HG02763 (cell line): ENCODE measurements around the gene RBM4.
"Not testable (repeated sequence)": the region's sequence is repeated elsewhere in the genome, so short reads cannot be mapped to it uniquely, and the experiment has no call there.

Experiments
- ATAC-seq: cut with Tn5 transposase; IDR thresholded peaks from one replicate; pipeline ENCODE4 v1.9.1; 2021; ENCODE audit warnings: mild to moderate bottlenecking, moderate library complexity; ENCODE audit not compliant: unreplicated experiment

The RBM4 gene

DNA sequence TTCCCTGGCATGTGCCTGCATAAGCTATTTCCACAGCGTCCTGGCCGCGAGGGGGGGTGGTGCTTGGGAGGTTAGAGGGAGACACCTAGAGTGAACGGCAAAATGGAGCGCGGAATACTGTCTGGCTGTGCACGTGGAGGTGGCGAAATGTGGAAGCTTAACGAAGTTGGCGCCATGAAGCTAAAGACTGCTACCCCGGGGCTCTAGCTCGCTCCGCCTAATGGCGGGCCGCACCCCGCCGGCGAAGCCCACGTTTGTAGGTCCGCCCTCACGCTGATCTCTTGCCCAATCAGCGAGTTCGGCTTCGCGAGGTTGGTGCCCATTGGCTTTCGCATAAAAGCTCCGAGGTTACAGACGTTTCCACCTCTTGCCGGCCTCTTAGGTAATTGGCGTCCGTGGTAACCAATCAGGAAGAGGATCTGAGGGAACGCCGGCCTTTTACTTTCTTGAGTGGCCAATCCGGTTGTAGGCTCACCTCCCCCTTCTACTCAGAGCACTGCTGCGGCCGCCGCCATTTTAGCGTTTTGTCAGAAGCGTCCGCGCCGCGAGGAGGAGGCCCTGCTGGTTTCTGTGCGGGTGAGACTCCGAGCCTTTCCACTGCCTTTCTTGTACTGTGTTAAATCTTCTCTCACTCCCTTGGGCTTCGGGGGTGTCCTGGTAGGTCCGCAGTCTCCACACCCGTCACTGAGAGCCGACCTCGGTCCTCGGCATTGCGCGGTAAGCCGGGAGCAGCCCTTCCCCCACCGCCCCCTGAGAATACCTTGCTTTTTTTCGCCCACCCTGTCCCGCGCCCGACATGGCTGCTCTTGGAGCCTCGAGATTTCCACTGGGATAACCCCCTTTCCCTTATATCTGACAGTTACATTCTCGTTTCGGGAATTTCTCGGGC is at the start of gene RBM4:
Gene RBM4, plus strand, starts transcription at position 527 of the 889 bp plus-strand sequence. CDS start 1,009 bp downstream, outside the sequence.
- ATAC-seq, result peak; percentile 92

DNA sequence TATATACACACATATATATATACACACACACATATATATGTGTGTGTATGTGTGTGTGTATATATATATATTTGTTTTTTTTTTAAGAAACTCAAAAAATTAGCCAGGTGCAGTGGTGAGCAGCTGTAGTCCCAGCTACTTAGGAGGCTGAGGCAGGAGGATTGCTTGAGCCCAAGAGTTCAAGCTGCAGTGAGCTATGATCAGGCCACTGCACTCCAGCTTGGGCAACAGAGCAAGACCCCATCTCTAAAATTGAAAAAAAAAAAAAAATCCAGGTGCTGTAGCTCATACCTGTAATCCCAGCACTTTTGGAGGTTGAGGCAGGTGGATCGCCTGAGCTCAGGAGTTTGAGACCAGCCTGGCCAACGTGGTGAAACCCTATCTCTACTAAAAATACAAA is 49.2 kb upstream of the RBM4 start:
- not testable (repeated sequence) for ATAC-seq

- ATAC-seq, result no peak
These were observed 48.4 kb upstream of the RBM4 start for GRCh38 chr11:66589996-66590675.

- no peak for ATAC-seq
These were observed 47.3 kb upstream of the RBM4 start for GRCh38 chr11:66591175-66591574.

GRCh38 chr11:66592457-66593302 is 45.8 kb upstream of the RBM4 start, which contains the start of the genes CCDC87 and CCS:
Gene CCDC87, minus strand, starts transcription at chr11:66593063. Its CDS starts 48 bp downstream, at chr11:66593015.
Gene CCS, plus strand, starts transcription at chr11:66593185. Its CDS starts 77 bp downstream, at chr11:66593262.
- peak; percentile 95 for ATAC-seq

- ATAC-seq, result peak; percentile 13
These were observed 45.2 kb upstream of the RBM4 start for GRCh38 chr11:66593303-66593635.

GRCh38 chr11:66593650-66594049 is 44.9 kb upstream of the RBM4 start:
- ATAC-seq, result no peak

DNA sequence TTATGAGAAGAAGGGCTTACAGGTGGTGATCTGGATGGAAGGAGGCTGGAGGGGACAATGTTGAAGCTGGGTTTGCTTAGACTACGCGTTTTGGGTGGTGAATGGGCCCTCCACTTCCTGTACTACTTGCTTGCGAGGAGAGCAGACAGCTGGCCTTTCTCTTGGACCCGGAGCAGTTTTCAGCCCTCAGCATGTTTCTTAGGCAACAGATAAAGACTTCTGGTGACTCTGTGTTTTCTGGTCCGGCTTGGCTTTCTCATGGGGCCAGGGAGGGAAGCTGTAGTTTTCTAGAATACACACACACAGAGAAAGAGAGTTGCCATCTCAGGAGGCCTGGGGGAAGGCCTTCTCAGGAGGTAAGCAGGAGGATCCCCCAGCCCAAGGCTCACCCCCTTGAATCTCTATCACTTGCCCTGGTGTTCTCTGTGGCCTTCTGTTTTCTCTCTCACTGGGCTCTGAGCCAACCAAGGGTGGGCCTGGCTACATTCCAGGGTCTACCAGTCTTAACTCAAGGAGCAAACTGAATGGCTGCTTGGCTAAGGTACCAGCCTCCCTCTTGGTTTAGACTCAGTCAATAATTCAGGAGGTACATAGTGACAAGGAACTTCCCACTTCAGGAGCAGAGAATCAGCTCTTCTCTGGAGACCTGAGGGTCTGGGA is 43.1 kb upstream of the RBM4 start:
- ATAC-seq, result no peak

DNA sequence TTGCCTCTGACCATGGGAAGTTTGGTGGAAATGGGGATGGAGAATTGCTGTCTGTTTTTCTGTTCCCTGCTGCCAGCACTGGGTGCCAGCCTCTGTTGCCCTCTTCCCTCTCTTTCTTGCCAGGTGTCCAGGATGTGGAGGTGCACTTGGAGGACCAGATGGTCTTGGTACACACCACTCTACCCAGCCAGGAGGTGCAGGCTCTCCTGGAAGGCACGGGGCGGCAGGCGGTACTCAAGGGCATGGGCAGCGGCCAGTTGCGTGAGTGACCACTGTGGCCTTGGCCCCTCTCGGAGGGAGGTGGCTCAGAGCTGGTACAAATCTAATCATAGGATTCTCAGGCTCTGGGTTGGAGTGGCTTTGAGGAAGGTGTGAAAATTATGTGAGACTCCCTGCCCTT is 39.5 kb upstream of the RBM4 start:
- no peak for ATAC-seq

DNA sequence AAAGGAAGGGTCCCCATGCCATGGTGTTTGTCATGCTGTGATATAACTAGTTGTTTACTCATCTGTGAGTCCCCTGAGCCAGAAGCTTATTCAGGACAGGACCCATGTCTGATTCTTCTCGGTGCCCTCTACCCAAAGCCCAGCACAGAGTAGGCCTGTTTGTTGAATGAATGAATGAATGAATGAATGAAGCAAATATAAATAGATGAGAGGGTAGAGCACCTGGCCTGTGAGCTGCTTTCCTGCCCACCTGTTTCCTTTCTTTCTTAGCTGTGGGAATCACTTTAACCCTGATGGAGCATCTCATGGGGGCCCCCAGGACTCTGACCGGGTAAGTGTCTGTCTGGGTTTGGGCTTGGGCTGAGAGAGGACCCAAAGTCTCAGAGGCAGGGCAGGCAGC is 38.3 kb upstream of the RBM4 start:
- no peak for ATAC-seq

DNA sequence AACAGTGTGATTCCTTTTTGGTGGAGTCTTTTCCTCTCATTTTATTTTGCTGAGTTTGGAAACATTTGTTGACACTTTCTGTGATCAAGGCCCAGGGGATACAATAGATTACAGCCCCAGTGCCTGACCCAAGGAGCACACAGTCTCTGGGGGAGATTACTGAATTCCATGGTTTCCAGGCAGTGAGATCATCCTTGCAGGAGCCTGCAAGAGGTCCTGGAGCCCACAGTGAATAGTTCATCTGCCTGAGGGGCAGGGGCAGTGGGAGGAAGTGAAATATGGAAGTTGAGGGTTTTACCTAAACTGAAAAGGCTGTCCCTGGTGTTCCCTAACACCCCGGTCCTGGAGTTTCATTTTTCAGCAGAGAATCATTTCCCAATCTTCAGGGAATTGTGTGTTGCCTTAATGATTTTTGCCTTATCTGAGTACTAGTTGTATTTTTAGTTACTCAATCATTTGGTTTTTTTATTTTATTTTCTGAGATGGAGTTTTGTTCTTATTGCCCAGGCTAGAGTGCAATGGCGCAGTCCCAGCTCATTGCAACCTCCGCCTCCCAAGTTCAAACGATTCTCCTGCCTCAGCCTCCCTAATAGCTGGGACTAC is 37.8 kb upstream of the RBM4 start:
- no peak for ATAC-seq

GRCh38 chr11:66603072-66603471 is 35.4 kb upstream of the RBM4 start:
- no peak for ATAC-seq

DNA sequence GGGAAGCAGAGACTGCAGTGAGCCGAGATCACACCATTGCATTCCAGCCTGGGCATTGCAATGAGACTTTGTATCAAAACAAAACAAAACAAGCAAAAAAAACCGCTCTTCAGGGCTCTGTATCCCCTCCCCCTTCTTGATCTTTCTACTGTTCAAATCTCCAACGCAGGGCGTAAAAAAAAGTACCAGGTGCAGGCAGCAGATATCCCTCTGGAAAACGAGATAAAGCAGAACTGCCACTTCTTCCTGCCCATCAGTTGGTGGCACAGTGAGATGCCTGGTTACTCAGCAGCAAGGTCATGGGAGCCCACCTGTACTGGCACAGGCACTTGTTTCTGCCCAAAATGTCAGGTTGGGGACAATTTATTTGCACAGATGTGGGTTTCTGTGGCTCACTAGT is 34.3 kb upstream of the RBM4 start:
- no peak for ATAC-seq

- ATAC-seq, result not testable (repeated sequence)
These were observed 31.9 kb upstream of the RBM4 start for GRCh38 chr11:66606608-66607007.

GRCh38 chr11:66607126-66607834 is 31.2 kb upstream of the RBM4 start:
- ATAC-seq, result no peak

GRCh38 chr11:66609721-66610617 is 28.5 kb upstream of the RBM4 start:
- no peak for ATAC-seq

- ATAC-seq, result no peak
These were observed 26.0 kb upstream of the RBM4 start for GRCh38 chr11:66612458-66612857.

DNA sequence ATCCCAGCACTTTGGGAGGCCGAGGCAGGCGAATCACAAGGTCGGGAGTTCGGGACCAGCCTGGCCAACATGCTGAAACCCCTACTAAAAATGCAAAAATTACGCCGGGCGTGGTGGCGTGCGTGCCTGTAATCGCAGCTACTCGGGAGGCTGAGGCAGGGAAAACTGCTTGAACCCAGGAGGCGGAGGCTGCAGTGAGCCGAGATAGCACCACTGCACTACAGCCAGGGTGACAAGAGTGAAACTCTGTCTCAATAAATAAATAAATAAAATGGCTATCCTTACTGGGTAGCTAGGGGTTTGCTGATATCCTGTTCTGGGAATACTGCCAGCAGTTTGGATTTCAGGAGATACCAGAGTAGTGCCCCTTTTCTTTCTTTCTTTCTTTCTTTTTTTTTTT is 24.4 kb upstream of the RBM4 start:
- no peak for ATAC-seq
